Peyer's patch (tissue), 4 donors: Measurements from ENCODE around the gene RANBP10.

Experiments used
- POLR2A ChIP-seq, 2 donors: fragments of 450-650 bp; IDR thresholded peaks; one replicate each; pipeline ENCODE4 v1.5.1; 2017; ENCODE audit warnings: antibody characterized with exemption in 2 of 2, mild to moderate bottlenecking in 2 of 2, moderate library complexity in 2 of 2
- TF ChIP-seq, protein P1 (sequence below), 6 experiments: fragments of 450-650 bp in 4 of 6; fragments of 200-600 bp in 2 of 6; sonication (generic) in 1 of 6; IDR thresholded peaks; one replicate each; pipeline ENCODE4 v1.5.1; 2017 to 2019; ENCODE audit warnings: antibody characterized with exemption in 6 of 6, mild to moderate bottlenecking in 3 of 6, moderate library complexity in 1 of 6

DNA sequence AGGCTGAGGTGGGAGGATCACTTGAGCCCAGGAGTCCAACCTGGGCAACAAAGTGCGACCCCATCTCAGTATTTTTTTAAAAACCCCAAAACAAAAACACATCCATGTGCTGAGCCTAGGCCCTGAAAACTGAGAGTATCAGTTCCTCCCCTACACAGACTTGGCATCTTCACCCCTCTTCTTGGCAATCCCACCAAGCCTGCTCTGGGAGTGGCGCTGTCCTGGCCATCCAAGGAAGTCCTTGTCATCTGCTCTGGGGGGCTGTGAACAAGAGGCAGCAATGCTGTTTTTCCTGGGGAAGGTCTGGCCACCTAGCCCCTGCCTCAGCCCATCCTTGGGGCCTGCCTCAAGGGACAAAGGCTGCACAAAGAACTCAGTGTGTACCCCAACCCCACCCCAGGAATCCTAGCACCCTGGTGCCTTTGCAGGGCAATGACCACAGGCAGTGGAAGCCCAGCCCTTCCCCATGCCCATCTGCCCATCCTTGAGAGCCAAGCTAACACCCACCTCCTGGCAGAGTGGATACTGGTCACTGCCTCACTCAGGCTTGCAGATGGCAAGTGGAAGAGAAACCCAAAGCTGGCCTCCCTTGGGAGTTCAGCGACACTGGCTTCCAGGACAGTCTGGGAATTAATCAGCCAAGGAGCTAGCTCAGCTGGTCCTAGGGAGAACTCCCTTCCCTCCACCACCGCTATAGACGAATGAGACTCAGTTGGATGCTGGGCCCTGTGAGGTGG is 72.5 kb downstream of the RANBP10 start:
- TF ChIP-seq POLR2A (IDR thresholded peaks at IDR 0.05), result no peak
- TF ChIP-seq, protein P1, sequence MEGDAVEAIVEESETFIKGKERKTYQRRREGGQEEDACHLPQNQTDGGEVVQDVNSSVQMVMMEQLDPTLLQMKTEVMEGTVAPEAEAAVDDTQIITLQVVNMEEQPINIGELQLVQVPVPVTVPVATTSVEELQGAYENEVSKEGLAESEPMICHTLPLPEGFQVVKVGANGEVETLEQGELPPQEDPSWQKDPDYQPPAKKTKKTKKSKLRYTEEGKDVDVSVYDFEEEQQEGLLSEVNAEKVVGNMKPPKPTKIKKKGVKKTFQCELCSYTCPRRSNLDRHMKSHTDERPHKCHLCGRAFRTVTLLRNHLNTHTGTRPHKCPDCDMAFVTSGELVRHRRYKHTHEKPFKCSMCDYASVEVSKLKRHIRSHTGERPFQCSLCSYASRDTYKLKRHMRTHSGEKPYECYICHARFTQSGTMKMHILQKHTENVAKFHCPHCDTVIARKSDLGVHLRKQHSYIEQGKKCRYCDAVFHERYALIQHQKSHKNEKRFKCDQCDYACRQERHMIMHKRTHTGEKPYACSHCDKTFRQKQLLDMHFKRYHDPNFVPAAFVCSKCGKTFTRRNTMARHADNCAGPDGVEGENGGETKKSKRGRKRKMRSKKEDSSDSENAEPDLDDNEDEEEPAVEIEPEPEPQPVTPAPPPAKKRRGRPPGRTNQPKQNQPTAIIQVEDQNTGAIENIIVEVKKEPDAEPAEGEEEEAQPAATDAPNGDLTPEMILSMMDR (IDR thresholded peaks at IDR 0.05), result no peak
